Loucy (cell line): ENCODE measurements around the gene MTCP1.

ENCODE experiments used
- H2AFZ ChIP-seq: fragments of 200-600 bp; sonication (generic); 2 replicates; pipeline ENCODE4 v1.6.0; 2016; ENCODE audit warnings: antibody characterized with exemption, mild to moderate bottlenecking, low read length, moderate library complexity
- H3F3A ChIP-seq: fragments of 200-600 bp; 2 replicates; pipeline ENCODE4 v1.6.0; 2016; ENCODE audit warnings: antibody characterized with exemption, low read depth, mild to moderate bottlenecking
- H3K27me3 ChIP-seq: fragments of 200-600 bp; sonication (generic); 2 replicates; pipeline ENCODE4 v1.6.1; 2014; ENCODE audit warnings: low read length, mild to moderate bottlenecking; ENCODE audit not compliant: insufficient read depth, poor library complexity, severe bottlenecking
- H3K36me3 ChIP-seq: fragments of 200-600 bp; sonication (generic); 2 replicates; pipeline ENCODE4 v1.6.1; 2016; ENCODE audit warnings: low read length; ENCODE audit not compliant: insufficient read depth
- H3K4me1 ChIP-seq: fragments of 200-600 bp; sonication (generic); 2 replicates; pipeline ENCODE4 v1.5.1; 2014; ENCODE audit warnings: low read length, mild to moderate bottlenecking; ENCODE audit not compliant: insufficient read depth, poor library complexity, severe bottlenecking
- H3K4me2 ChIP-seq: fragments of 200-600 bp; sonication (generic); 2 replicates; pipeline ENCODE4 v1.6.0; 2014; ENCODE audit warnings: antibody characterized with exemption, low read length, low read depth, mild to moderate bottlenecking; ENCODE audit not compliant: poor library complexity, severe bottlenecking
- H3K4me3 ChIP-seq: fragments of 200-600 bp; sonication (generic); 2 replicates; pipeline ENCODE4 v1.5.1; 2014; ENCODE audit warnings: low read length, mild to moderate bottlenecking, mixed read lengths; ENCODE audit not compliant: poor library complexity, severe bottlenecking
- H3K79me2 ChIP-seq: fragments of 200-600 bp; sonication (generic); 2 replicates; pipeline ENCODE4 v1.6.1; 2014; ENCODE audit warnings: low read length; ENCODE audit not compliant: insufficient read depth
- H3K9ac ChIP-seq: fragments of 200-600 bp; sonication (generic); 2 replicates; pipeline ENCODE4 v1.6.0; 2014; ENCODE audit warnings: mild to moderate bottlenecking, low read depth, low read length, moderate library complexity; ENCODE audit not compliant: poor library complexity, severe bottlenecking
- H3K9me2 ChIP-seq: fragments of 200-600 bp; sonication (generic); replicated peaks from 2 replicates; pipeline ENCODE4 v1.6.1; 2016; ENCODE audit warnings: low read depth, low read length, mixed read lengths
- H3K9me3 ChIP-seq: fragments of 200-600 bp; sonication (generic); 2 replicates; pipeline ENCODE4 v1.6.1; 2014; ENCODE audit warnings: mild to moderate bottlenecking, antibody characterized with exemption, low read length, low read depth; ENCODE audit not compliant: insufficient read depth
- H4K20me1 ChIP-seq: fragments of 200-600 bp; sonication (generic); 2 replicates; pipeline ENCODE4 v1.6.0; 2014; ENCODE audit warnings: antibody characterized with exemption, low read length, mild to moderate bottlenecking; ENCODE audit not compliant: insufficient read depth, poor library complexity, severe bottlenecking
- EZH2phosphoT487 ChIP-seq: fragments of 200-600 bp; IDR thresholded peaks from 2 replicates; pipeline ENCODE4 v1.6.1; 2018; ENCODE audit warnings: antibody characterized with exemption, mild to moderate bottlenecking, moderate library complexity, borderline replicate concordance
- TF ChIP-seq, protein P1 (sequence below): fragments of 200-600 bp; sonication (generic); conservative IDR thresholded peaks from 2 replicates; pipeline ENCODE4 v1.5.1; 2014; ENCODE audit warnings: mild to moderate bottlenecking, antibody characterized with exemption, low read length

The MTCP1 gene

GRCh38 chrX:155112171-155112570 is 41.2 kb upstream of the MTCP1 start:
- Histone ChIP-seq H2AFZ (no peak overlapping the region), H3F3A (no peaks in the 10 kb centered on the region), H3K4me3 (no peak overlapping the region), H4K20me1 (no peaks in the 10 kb centered on the region), H3K9ac (no peak overlapping the region), H3K9me2 (no peaks in the 10 kb centered on the region), H3K9me3 (no peaks in the 10 kb centered on the region), H3K79me2 (no peaks in the 10 kb centered on the region), H3K36me3 (peaks cover 11% of the 10 kb centered on the region; the same call in 1 of the 2 replicates), H3K27me3 (no peaks in the 10 kb centered on the region), H3K4me2 (no peak overlapping the region), H3K4me1 (no peaks in the 10 kb centered on the region)
- TF ChIP-seq, protein P1, sequence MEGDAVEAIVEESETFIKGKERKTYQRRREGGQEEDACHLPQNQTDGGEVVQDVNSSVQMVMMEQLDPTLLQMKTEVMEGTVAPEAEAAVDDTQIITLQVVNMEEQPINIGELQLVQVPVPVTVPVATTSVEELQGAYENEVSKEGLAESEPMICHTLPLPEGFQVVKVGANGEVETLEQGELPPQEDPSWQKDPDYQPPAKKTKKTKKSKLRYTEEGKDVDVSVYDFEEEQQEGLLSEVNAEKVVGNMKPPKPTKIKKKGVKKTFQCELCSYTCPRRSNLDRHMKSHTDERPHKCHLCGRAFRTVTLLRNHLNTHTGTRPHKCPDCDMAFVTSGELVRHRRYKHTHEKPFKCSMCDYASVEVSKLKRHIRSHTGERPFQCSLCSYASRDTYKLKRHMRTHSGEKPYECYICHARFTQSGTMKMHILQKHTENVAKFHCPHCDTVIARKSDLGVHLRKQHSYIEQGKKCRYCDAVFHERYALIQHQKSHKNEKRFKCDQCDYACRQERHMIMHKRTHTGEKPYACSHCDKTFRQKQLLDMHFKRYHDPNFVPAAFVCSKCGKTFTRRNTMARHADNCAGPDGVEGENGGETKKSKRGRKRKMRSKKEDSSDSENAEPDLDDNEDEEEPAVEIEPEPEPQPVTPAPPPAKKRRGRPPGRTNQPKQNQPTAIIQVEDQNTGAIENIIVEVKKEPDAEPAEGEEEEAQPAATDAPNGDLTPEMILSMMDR, result no peak
- no peak for TF ChIP-seq EZH2phosphoT487

DNA sequence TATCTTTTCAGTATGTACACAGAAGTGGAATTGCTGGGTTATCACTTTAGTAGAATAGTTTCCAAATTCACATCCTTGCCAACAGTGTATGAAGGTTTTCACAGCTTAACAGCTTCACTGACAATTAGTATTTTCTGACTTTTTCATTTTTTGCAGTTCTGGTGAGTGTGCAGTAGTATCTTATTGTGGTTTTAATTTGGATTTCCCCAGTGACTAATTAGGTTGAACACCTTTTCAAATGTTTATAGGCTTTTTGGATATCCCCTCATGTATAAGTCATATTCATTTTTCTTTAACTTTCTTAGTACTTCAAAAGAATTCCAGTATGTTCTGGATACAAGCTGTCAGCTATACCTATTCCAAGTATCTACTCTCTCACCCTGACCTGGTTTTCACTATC is 37.5 kb upstream of the MTCP1 start:
- Histone ChIP-seq H3K9me3 (no peaks in the 10 kb centered on the region), H3K4me1 (no peaks in the 10 kb centered on the region), H3K4me2 (no peak overlapping the region), H3K4me3 (no peak overlapping the region), H3K9me2 (no peaks in the 10 kb centered on the region), H2AFZ (no peak overlapping the region), H4K20me1 (no peaks in the 10 kb centered on the region), H3K36me3 (peaks cover 11% of the 10 kb centered on the region; the same call in 1 of the 2 replicates), H3K79me2 (no peaks in the 10 kb centered on the region), H3F3A (no peaks in the 10 kb centered on the region), H3K9ac (no peak overlapping the region), H3K27me3 (no peaks in the 10 kb centered on the region)
- TF ChIP-seq EZH2phosphoT487, result no peak
- TF ChIP-seq, protein P1, result no peak

GRCh38 chrX:155105919-155106318 is 35.0 kb upstream of the MTCP1 start:
- no peaks in the 10 kb centered on the region for H3K79me2 ChIP-seq

More at GRCh38 chrX:155105919-155106318, 35.0 kb upstream of the MTCP1 start:
- no peaks in the 10 kb centered on the region for H3F3A ChIP-seq
- H3K9me2 ChIP-seq, result no peaks in the 10 kb centered on the region
- no peak overlapping the region for H3K9ac ChIP-seq
- no peak overlapping the region for H3K4me2 ChIP-seq
- TF ChIP-seq, protein P1, result no peak
- no peak for TF ChIP-seq EZH2phosphoT487
- H4K20me1 ChIP-seq, result no peaks in the 10 kb centered on the region
- no peaks in the 10 kb centered on the region for H3K9me3 ChIP-seq
- H2AFZ ChIP-seq, result no peak overlapping the region
- H3K36me3 ChIP-seq, result peaks cover 8% of the 10 kb centered on the region; the same call in 1 of the 2 replicates
- no peaks in the 10 kb centered on the region for H3K4me1 ChIP-seq
- no peak overlapping the region for H3K4me3 ChIP-seq
- no peaks in the 10 kb centered on the region for H3K27me3 ChIP-seq
